ENCODE data around the gene ELMO1.

Gene ELMO1

GRCh38 chr7:37304921-37305320 lies 143.7 kb downstream of the ELMO1 start:
- TF ChIP-seq EZH2phosphoT487 (IDR thresholded peaks at IDR 0.05; ENCODE audit: borderline replicate concordance, low read length), result no peak
- TF ChIP-seq CTCF (IDR thresholded peaks at IDR 0.05; ENCODE audit: low read depth, low read length, poor library complexity, severe bottlenecking), result no peak
- no peaks in the 10 kb centered on the region for H3K9me2 ChIP-seq (replicated peaks; ENCODE audit: control insufficient read depth, low read length)
- H3K36me3 ChIP-seq (ENCODE audit: control insufficient read depth, low read length), result peaks cover 58% of the 10 kb centered on the region
- peaks cover 4% of the 10 kb centered on the region for H3K4me1 ChIP-seq (ENCODE audit: control insufficient read depth, low read length)
- H3K4me3 ChIP-seq (ENCODE audit: low read length), result no peak overlapping the region
- H3K27ac ChIP-seq (ENCODE audit: low read depth, low read length), result no peak overlapping the region
- H3K79me2 ChIP-seq (ENCODE audit: control insufficient read depth, low read length), result peaks cover 1% of the 10 kb centered on the region
- H3K4me2 ChIP-seq (ENCODE audit: low read length), result no peak overlapping the region
- H4K20me1 ChIP-seq (ENCODE audit: control insufficient read depth, insufficient read depth, low read depth, low read length), result no peaks in the 10 kb centered on the region
- H3K9me3 ChIP-seq (ENCODE audit: control insufficient read depth, insufficient read depth, low read length), result peaks cover 7% of the 10 kb centered on the region; the same call in 1 of the 2 replicates
- no peaks in the 10 kb centered on the region for H3F3A ChIP-seq (ENCODE audit: control insufficient read depth, insufficient read depth)
- H3K27me3 ChIP-seq (ENCODE audit: control insufficient read depth, low read length), result no peaks in the 10 kb centered on the region

- Histone ChIP-seq H3K4me2 (ENCODE audit: low read length) (no peak overlapping the region), H3K9me2 (replicated peaks; ENCODE audit: control insufficient read depth, low read length) (no peaks in the 10 kb centered on the region), H3K79me2 (ENCODE audit: control insufficient read depth, low read length) (no peaks in the 10 kb centered on the region), H3K27me3 (ENCODE audit: control insufficient read depth, low read length) (no peaks in the 10 kb centered on the region), H3F3A (ENCODE audit: control insufficient read depth, insufficient read depth) (peaks cover 7% of the 10 kb centered on the region; the same call in 1 of the 2 replicates), H3K36me3 (ENCODE audit: control insufficient read depth, low read length) (peaks cover 26% of the 10 kb centered on the region), H4K20me1 (ENCODE audit: control insufficient read depth, insufficient read depth, low read depth, low read length) (no peaks in the 10 kb centered on the region), H3K9me3 (ENCODE audit: control insufficient read depth, insufficient read depth, low read length) (peaks cover 7% of the 10 kb centered on the region; the same call in 1 of the 2 replicates), H3K27ac (ENCODE audit: low read depth, low read length) (no peak overlapping the region), H3K4me3 (ENCODE audit: low read length) (no peak overlapping the region), H3K4me1 (ENCODE audit: control insufficient read depth, low read length) (peaks cover 21% of the 10 kb centered on the region)
- TF ChIP-seq EZH2phosphoT487 (IDR thresholded peaks at IDR 0.05; ENCODE audit: borderline replicate concordance, low read length), result no peak
- TF ChIP-seq CTCF (IDR thresholded peaks at IDR 0.05; ENCODE audit: low read depth, low read length, poor library complexity, severe bottlenecking), result no peak
These were observed 151.1 kb downstream of the ELMO1 start for GRCh38 chr7:37297546-37297945.

GRCh38 chr7:37295401-37295800 lies 153.3 kb downstream of the ELMO1 start:
- no peak for TF ChIP-seq CTCF (IDR thresholded peaks at IDR 0.05; ENCODE audit: low read depth, low read length, poor library complexity, severe bottlenecking)
- TF ChIP-seq EZH2phosphoT487 (IDR thresholded peaks at IDR 0.05; ENCODE audit: borderline replicate concordance, low read length), result no peak
- Histone ChIP-seq H3K27me3 (ENCODE audit: control insufficient read depth, low read length) (no peaks in the 10 kb centered on the region), H3K27ac (ENCODE audit: low read depth, low read length) (no peak overlapping the region), H3K4me3 (ENCODE audit: low read length) (no peak overlapping the region), H3K36me3 (ENCODE audit: control insufficient read depth, low read length) (peaks cover 12% of the 10 kb centered on the region), H3F3A (ENCODE audit: control insufficient read depth, insufficient read depth) (peaks cover 18% of the 10 kb centered on the region), H3K79me2 (ENCODE audit: control insufficient read depth, low read length) (no peaks in the 10 kb centered on the region), H4K20me1 (ENCODE audit: control insufficient read depth, insufficient read depth, low read depth, low read length) (no peaks in the 10 kb centered on the region), H3K9me2 (replicated peaks; ENCODE audit: control insufficient read depth, low read length) (no peaks in the 10 kb centered on the region), H3K9me3 (ENCODE audit: control insufficient read depth, insufficient read depth, low read length) (no peaks in the 10 kb centered on the region), H3K4me1 (ENCODE audit: control insufficient read depth, low read length) (peaks cover 34% of the 10 kb centered on the region), H3K4me2 (ENCODE audit: low read length) (peak overlapping the region; percentile 6; the same call in 1 of the 2 replicates)
